22Rv1 (cell line): ENCODE data around the gene NELL2.

Source experiments
- H3K27ac ChIP-seq: fragments of 450-650 bp; 2 replicates; pipeline ENCODE4 v1.5.1; 2017
- CTCF ChIP-seq: fragments of 450-650 bp; IDR thresholded peaks from 2 replicates; pipeline ENCODE4 v1.5.1; 2017; ENCODE audit warnings: mild to moderate bottlenecking
- ZFX ChIP-seq: fragments of 450-650 bp; IDR thresholded peaks from 2 replicates; pipeline ENCODE4 v1.6.1; 2017; ENCODE audit warnings: antibody characterized with exemption, borderline replicate concordance

The NELL2 gene

GRCh38 chr12:44581642-44582242 lies 294.4 kb downstream of the NELL2 start:
- TF ChIP-seq CTCF, result no peak
- TF ChIP-seq ZFX, result no peak
- no peak overlapping the region for H3K27ac ChIP-seq

- TF ChIP-seq CTCF, result no peak
- TF ChIP-seq ZFX, result no peak
- peak overlapping the region; percentile 14; the same call in 1 of the 2 replicates for H3K27ac ChIP-seq
Measured at GRCh38 chr12:44574586-44574985, 301.5 kb downstream of the NELL2 start.

GRCh38 chr12:44573723-44574122 lies 302.4 kb downstream of the NELL2 start:
- H3K27ac ChIP-seq, result no peak overlapping the region
- TF ChIP-seq ZFX, result no peak

- H3K27ac ChIP-seq, result no peak overlapping the region
- no peak for TF ChIP-seq ZFX
Measured at GRCh38 chr12:44571006-44571550, 305.0 kb downstream of the NELL2 start.

- no peak for TF ChIP-seq CTCF
- no peak for TF ChIP-seq ZFX
- H3K27ac ChIP-seq, result no peak overlapping the region
Measured at GRCh38 chr12:44570036-44570583, 306.0 kb downstream of the NELL2 start.

GRCh38 chr12:44565163-44565562 lies 311.0 kb downstream of the NELL2 start:
- TF ChIP-seq CTCF (no peak), ZFX (no peak)
- no peak overlapping the region for H3K27ac ChIP-seq

- no peak for TF ChIP-seq ZFX
- TF ChIP-seq CTCF, result no peak
- no peak overlapping the region for H3K27ac ChIP-seq
Measured at GRCh38 chr12:44563486-44563885, 312.6 kb downstream of the NELL2 start.

GRCh38 chr12:44558340-44559100 lies 317.6 kb downstream of the NELL2 start:
- no peak overlapping the region for H3K27ac ChIP-seq
- TF ChIP-seq CTCF, result no peak
- no peak for TF ChIP-seq ZFX
